ENCODE results near the gene AUNIP.

DNA sequence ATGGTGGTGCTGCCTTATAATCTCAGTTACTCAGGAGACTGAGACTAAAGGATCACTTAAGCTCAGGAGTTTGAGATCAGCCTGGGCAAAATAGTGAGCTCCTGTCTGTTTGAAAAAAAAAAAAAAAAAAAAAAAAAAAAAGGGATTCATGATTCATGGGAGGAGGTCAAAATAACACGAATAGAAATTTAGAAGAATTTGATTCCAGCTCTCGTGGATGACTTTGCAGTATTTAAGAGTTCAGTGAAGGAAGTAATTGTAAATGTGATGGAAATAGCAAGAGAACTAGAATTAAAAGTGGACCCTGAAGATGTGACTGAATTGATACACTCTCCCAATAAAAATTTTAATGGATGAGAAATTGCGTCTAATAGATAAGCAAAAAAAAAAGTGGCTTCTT, 15.8 kb downstream of the AUNIP start:
- TF ChIP-seq POLR2A (IDR thresholded peaks at IDR 0.05; ENCODE audit: low read length) (no peak), GATA1 (IDR thresholded peaks at IDR 0.05; ENCODE audit: low read depth, low read length) (no peak)
